Measurements from ENCODE around the gene SMIM43.
"Not testable (repeated sequence)": the region's sequence is repeated elsewhere in the genome, so short reads cannot be mapped to it uniquely, and the experiment has no call there.

The SMIM43 gene

GRCh38 chr4:121778991-121779628 lies 14.1 kb upstream of the SMIM43 start:
- DNase-seq, result no peak

DNA sequence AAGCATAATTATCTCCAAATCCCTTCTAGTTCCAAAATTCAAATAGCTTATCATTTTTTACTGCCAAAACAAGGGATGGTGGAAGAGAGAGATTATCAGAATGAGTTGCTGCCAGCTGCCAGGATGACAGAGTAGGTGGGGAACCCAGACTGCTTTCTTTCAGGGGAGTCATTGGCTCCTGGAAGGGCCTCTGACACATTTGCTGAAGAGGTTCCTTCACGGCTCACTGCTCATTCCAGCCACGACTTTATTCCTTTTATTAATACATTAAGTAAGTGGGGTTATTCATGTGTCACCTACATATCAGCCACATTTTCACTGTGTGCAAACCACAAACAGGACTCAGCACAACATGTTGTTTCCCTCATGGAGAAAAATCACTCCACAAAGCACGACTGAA lies 12.7 kb upstream of the SMIM43 start:
- no peak for DNase-seq

DNA sequence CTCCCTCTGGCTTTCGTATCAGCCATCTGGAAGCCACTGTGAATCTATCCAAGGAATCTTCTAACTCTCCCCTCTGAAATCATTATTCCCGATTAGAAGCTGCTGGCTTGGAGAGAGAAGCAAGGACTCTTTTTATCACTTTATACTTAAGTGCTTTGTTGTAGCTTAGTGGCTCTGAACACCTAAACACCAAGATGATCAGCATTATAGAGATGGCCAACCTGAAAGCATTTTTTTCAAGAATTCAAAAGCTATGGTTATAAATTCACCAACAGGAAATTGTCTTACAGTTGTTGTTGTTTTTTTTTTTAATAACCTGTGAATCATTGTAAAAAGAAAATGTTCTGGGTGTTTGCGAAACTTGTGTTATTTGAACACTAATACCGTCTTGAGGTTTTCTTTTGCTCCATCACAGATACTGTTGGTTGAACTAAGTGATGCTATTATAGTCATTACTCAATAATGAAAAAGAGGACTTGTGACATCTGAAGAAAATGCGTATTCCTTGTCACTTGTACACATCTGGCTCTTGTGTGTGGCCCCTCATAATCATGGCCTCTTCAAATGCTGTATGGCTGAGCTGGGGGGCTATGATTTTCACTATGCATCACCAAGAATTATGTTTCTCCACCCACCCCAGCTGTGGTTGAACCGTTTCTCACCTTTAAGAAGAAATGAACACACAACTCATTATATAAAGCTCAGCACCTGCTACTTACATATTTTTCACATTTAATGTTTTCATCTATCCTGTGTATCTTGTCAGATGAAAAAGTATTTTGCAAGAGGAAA lies 11.8 kb upstream of the SMIM43 start:
- DNase-seq, result no peak

DNA sequence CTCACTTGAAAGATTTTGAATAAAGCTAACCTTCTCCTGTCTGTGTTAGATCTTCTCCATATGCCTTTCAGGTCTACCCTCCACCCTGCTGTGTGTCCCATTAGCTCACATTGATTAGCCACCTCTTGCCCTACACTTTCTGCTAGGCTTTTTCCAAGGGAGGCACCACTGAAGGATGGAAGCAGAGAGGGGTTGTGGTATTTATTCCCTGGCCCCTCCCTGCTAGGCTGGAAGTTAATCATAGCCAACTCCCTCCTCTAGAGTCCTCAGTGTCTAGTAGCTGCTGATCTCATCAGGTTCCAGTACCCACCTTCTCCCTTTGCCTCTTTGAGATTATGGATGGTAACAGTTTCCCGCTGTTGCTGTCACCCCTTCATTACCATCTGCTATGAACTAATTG lies 8.9 kb upstream of the SMIM43 start:
- no peak for DNase-seq

DNA sequence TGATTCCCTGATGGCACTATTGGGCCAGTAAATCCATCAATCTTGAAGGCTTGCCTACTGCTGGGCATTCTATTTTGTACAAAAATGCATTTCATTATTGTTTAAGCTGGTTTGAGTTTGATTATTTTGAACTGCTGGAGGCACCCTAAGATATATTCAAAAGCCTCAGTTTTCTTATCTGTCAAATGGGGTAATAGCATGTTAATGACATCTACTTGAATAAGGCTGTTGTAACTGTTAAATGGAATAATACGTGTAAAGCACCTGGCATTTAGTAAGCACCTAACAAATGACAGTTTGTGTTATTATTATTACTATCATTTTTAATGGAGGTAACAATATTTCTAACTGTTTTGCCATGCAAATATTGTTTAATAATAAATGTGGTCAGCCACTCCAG lies 6.9 kb upstream of the SMIM43 start:
- DNase-seq, result no peak

DNA sequence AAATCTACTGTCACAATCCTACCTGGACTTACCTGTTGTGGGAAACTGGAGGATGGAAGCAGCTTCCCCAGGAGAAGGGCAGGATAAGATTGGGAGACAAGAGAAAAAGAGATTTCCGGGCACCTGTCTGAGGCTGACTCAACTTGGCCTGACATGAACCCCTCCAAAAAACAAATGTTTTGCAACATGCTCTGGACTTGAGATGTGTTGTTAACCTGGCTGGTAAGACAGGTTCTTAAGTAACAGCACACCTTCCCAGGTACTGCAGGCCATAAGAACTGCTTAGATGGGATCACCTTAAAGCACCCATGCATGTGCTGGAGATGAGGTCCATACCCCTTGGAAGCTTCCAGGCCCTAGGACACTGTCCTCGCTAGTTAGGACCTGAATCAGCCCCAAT lies 4.4 kb upstream of the SMIM43 start:
- DNase-seq, result no peak

DNA sequence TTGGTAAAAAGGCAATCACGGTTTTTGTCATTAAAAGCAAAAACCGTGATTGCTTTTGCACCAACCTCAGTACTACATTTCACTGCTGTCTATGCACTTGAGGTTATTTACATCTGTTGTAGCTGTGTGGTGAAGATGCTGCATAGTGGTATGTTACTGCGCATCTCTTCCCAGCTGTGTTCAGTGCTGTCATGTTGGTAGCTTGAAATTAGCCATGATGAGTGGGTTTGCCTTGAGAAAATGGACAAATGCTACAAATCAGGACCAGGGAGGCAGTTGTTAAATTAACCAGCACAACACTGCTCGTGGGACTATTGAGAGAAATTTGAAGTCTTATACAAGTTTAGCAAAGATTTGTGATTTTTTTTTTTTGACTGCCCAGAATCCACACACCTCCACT lies 2.2 kb upstream of the SMIM43 start:
- DNase-seq, result no peak

DNA sequence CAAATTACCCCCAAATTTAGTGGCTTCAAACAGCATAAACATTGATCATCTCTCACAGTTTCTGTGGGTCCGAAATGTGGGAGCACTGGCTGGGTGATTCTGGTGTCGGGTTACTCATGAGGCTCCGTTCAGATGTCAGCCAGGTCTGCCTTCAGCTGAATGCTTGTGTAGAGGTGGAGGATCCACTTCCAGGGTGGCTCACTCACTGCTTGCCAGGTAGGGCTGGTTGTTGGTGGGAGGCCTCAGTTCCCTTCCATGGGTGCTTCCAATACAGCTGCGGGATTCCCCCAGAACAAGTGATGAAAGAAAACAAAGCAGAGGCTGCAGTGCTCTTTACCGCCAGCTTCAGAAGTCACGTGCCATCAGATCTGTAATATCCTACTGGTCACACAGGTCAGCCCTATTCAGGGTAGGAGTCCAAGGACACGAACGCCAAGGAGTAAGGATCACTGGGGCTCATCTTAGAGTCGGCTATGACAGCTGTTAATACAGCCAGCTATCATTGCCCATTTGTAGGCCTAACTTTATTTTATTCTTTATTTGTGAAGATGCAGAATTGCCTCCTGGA lies 1.1 kb upstream of the SMIM43 start:
- no peak for DNase-seq

DNA sequence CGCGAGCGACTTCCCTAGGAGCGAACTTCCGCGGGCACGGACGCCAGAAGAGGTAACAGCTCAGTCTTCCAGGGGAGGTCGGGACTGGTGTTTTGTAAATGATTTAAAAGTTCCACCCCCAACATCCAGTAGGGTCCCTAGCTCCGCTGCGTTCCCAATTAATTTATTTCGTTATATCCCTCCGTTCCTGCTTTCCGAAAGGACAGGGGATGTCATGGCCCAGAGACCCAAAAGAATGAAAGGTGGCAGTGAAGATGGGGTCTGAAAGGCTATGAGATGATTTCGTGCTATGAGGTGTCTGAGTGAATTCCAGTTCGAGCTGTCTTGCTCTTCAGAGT lies 373 bp upstream of the SMIM43 start:
- no peak for DNase-seq

DNA sequence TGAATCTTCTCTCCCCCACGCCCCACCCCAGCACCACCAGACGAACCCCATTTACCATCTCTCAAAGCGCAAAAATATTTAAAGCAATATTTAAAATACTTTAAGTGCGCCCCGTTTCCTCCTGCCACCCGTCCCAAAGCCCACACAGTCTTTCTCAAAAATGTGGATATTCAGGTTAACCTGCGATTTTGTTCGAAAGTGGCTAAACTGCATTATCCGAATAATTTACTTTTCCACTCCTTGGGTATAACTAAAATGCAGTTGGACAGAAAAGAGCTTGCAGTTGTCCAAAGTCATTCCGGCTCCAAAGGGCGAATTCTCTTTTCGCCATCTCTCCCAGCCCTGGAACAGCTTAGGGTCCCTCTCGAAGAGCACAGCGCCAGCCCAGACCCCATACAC lies 662 bp downstream of the SMIM43 start:
- no peak for DNase-seq

DNA sequence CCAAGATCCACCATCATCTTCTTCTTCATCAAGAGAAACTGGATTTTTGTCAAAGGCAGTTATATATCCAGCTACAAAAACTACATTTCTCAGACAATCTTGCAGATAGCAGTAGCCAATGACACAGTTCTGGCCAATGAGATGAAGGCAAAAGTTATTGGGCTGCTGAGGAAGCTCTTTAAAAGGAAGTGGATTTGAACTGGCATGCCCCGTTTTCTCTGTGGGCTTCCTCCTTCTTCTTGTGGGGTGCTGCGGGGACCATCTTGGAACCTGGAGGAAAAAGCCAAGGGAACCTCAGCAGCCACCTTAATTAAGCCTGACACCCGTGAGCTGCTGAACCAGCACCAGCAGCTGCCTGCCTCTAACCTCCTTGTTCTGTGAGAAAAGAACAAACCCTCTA lies 4.8 kb downstream of the SMIM43 start:
- DNase-seq, result no peak

- DNase-seq, result no peak
Measured at GRCh38 chr4:121758925-121759568, 5.9 kb downstream of the SMIM43 start.

- DNase-seq, result not testable (repeated sequence)
Measured at GRCh38 chr4:121752142-121752541, 12.8 kb downstream of the SMIM43 start.

- no peak for DNase-seq
Measured at GRCh38 chr4:121749225-121749624, 15.7 kb downstream of the SMIM43 start.

GRCh38 chr4:121742794-121743193 lies 22.2 kb downstream of the SMIM43 start:
- DNase-seq, result no peak

DNA sequence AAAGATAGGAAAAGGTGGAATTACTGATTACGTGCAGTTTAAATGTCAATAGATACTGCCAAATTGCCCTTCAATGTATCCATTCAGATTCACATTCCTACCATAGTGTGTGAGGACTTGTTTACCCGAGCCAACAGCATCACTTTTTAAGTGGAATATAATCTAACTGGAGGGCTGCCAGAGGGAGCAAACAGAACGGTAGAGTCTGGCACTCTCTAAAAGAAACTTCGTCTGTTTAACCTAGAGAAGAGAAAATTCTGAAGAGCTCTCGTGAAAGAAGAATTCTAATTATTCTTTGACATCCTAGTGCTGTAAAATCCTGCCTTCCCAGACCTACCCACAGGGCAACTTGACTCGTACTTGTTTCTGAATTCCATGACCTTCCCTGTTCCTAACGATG lies 23.2 kb downstream of the SMIM43 start:
- no peak for DNase-seq

DNA sequence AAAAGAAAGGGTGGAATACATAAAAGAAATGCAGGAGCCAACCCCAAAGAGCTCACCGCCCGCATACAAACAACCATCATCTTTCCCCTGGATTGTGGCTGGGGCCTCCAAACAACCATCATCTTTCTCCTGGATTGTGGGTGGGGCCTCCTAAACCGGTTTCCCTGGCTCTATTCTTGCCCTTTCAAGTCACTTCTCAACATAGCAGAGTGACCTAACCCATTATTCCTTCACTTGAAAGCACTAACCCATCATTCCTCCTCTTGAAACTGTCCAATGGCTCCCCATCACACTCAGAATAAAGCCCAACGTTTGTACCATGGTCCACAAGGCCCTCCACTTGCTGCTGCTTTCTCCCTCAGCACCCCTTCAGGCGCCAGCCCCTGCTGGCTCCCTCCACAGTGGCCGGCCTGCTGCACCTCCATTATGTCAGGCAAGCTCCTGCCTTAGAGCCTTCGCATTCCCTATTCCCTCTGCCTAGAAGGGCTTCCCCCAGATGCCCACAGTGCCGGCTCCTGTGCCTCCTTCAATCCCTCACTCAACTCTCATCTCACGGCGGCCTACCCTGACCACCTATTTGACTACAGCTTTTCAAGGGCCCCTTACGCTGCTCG lies 24.1 kb downstream of the SMIM43 start:
- DNase-seq, result no peak

DNA sequence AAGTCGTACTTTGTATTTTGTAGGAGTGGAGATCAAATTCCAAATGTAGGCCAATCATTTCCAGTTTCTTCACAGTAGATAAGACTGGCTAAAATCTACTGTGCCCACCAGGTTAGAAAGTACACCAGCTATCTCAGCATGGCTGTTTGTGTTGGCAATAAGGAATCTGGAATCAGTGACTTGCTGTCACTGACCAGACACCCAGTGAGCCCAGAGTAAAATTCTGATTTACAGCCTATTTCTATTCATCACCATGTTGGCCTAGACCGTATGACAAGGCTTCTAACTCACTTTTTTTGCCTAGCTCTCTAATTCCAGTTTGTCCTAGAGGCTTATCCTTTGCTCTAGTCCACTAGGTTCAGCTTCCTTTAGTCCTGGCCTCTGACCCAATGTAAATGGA lies 25.4 kb downstream of the SMIM43 start:
- no peak for DNase-seq

GRCh38 chr4:121738780-121739535 lies 26.0 kb downstream of the SMIM43 start:
- no peak for DNase-seq

DNA sequence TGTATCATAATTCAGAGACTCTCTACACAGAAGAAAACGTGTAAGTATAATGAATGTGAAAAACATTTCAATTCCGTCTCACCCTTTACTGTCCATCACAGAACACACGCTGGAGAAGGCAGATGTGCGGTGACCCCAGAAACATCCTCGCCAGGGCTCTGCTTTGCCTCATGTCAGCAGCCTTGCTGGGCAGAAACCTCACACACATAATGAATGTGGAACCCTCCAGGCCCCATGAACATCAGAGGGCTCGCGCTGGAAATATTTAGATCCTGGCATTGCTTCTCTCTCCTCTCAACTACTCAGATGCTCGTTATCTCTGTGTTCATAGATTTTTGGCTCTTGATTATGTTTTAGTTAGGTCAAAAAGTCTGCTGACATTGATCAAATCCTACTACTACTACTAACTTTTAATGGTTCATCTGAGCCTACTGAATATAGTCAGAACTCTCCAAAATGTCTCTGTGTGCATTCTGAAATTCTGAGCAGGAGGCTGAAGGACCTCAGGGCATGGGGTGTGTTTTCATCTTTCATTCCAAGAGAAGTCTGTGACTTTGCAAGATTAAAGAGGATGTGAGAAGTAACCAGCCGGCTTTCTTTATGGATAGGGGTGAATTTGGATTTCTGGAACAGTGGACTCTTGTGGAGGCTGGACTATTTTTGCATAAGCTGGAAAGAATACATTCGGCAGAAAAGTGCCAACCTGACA lies 27.0 kb downstream of the SMIM43 start:
- no peak for DNase-seq

- DNase-seq, result no peak
Measured at GRCh38 chr4:121736735-121737351, 28.1 kb downstream of the SMIM43 start.

- DNase-seq, result no peak
Measured at GRCh38 chr4:121734571-121734970, 30.4 kb downstream of the SMIM43 start.
